OCI-LY1 (cell line): ENCODE measurements around the gene C1QTNF3.

ENCODE experiments used
- H2AFZ ChIP-seq: fragments of 200-600 bp; sonication (generic), shearing (Covaris generic); 2 replicates; pipeline ENCODE4 v1.6.0; 2014; ENCODE audit warnings: antibody characterized with exemption, mild to moderate bottlenecking, low read length
- H3F3A ChIP-seq: fragments of 200-600 bp; sonication (generic), shearing (Covaris generic); 2 replicates; pipeline ENCODE4 v1.6.0; 2014; ENCODE audit warnings: mild to moderate bottlenecking, antibody characterized with exemption, low read length, moderate library complexity; ENCODE audit not compliant: insufficient read depth
- H3K27ac ChIP-seq: fragments of 200-600 bp; sonication (generic); 2 replicates; pipeline ENCODE4 v1.5.1; 2014; ENCODE audit warnings: low read length, mixed run types, mild to moderate bottlenecking, low read depth; ENCODE audit not compliant: poor library complexity, severe bottlenecking
- H3K27me3 ChIP-seq: fragments of 200-600 bp; sonication (generic); 2 replicates; pipeline ENCODE4 v1.6.0; 2014; ENCODE audit warnings: antibody characterized with exemption, mild to moderate bottlenecking, low read length, moderate library complexity; ENCODE audit not compliant: insufficient read depth
- H3K36me3 ChIP-seq: fragments of 200-600 bp; sonication (generic); 2 replicates; pipeline ENCODE4 v1.6.1; 2014; ENCODE audit warnings: mild to moderate bottlenecking, antibody characterized with exemption, low read length, moderate library complexity, mixed read lengths; ENCODE audit not compliant: insufficient read depth
- H3K4me1 ChIP-seq: fragments of 200-600 bp; sonication (generic); 2 replicates; pipeline ENCODE4 v1.5.1; 2014; ENCODE audit warnings: mild to moderate bottlenecking, low read length, moderate library complexity; ENCODE audit not compliant: insufficient read depth, severe bottlenecking
- H3K4me2 ChIP-seq: fragments of 200-600 bp; sonication (generic), shearing (Covaris generic); 2 replicates; pipeline ENCODE4 v1.6.1; 2014; ENCODE audit warnings: low read length
- H3K4me3 ChIP-seq: fragments of 200-600 bp; sonication (generic); 2 replicates; pipeline ENCODE4 v1.5.1; 2014; ENCODE audit warnings: low read length, low read depth, mild to moderate bottlenecking, mixed read lengths; ENCODE audit not compliant: poor library complexity, severe bottlenecking
- H3K79me2 ChIP-seq: fragments of 200-600 bp; shearing (Covaris generic); 2 replicates; pipeline ENCODE4 v1.6.1; 2016; ENCODE audit warnings: mixed run types, low read length, mixed read lengths; ENCODE audit not compliant: insufficient read depth
- H3K9ac ChIP-seq: fragments of 200-600 bp; sonication (generic), shearing (Covaris generic); 2 replicates; pipeline ENCODE4 v1.6.1; 2014; ENCODE audit warnings: mild to moderate bottlenecking, low read length, mixed read lengths
- H3K9me2 ChIP-seq: fragments of 200-600 bp; sonication (generic), shearing (Covaris generic); 2 replicates; pipeline ENCODE4 v1.6.1; 2014; ENCODE audit warnings: low read depth, mild to moderate bottlenecking, low read length, mixed read lengths
- H3K9me3 ChIP-seq: fragments of 200-600 bp; shearing (Covaris generic); 2 replicates; pipeline ENCODE4 v1.6.1; 2014; ENCODE audit warnings: low read length, mixed read lengths
- H4K20me1 ChIP-seq: fragments of 200-600 bp; sonication (generic), shearing (Covaris generic); 2 replicates; pipeline ENCODE4 v1.6.0; 2016; ENCODE audit warnings: mild to moderate bottlenecking, low read length; ENCODE audit not compliant: insufficient read depth
- CTCF ChIP-seq: fragments of 200-600 bp; sonication (generic), shearing (Covaris generic); IDR thresholded peaks from 2 replicates; pipeline ENCODE4 v1.5.1; 2017; ENCODE audit warnings: mild to moderate bottlenecking, antibody characterized with exemption, low read length, moderate library complexity, mixed read lengths
- EZH2 ChIP-seq: fragments of 200-600 bp; sonication (generic), shearing (Covaris generic); IDR thresholded peaks from 2 replicates; pipeline ENCODE4 v1.8.0; 2017; ENCODE audit warnings: borderline replicate concordance, mixed run types, mild to moderate bottlenecking, antibody characterized with exemption, low read length, moderate library complexity, mixed read lengths

The C1QTNF3 gene

DNA sequence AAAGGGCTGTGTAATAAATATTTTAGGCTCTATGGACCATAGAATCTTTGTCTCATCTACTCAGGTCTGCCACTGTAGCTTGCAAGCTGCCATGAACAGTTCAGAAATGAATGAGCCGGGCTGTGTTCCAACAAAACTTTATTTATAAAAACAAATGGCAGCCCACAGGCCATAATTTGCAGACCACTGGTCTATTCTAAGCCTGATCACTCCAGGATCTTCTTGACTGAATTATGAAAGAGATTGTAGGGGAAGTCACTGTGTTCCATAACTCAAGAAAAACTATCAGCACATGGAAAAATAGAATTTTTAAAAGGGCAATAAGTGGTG is 11.4 kb upstream of the C1QTNF3 start:
- Histone ChIP-seq H3K4me2 (no peak overlapping the region), H3K9me3 (no peaks in the 10 kb centered on the region), H3K27me3 (no peaks in the 10 kb centered on the region), H4K20me1 (no peaks in the 10 kb centered on the region), H3K79me2 (no peaks in the 10 kb centered on the region), H3K27ac (no peak overlapping the region), H3K9me2 (no peaks in the 10 kb centered on the region), H3K4me1 (no peaks in the 10 kb centered on the region), H2AFZ (no peak overlapping the region), H3K36me3 (no peaks in the 10 kb centered on the region), H3K4me3 (no peak overlapping the region), H3K9ac (no peak overlapping the region), H3F3A (no peaks in the 10 kb centered on the region)
- no peak for TF ChIP-seq EZH2
- TF ChIP-seq CTCF: no peak

- H3K4me2 ChIP-seq: no peak overlapping the region
- no peak for TF ChIP-seq CTCF
- no peak for TF ChIP-seq EZH2
- H3K27ac ChIP-seq: no peak overlapping the region
- no peak overlapping the region for H3K4me3 ChIP-seq
- H4K20me1 ChIP-seq: no peaks in the 10 kb centered on the region
- H3K9me3 ChIP-seq: no peaks in the 10 kb centered on the region
- no peaks in the 10 kb centered on the region for H3K4me1 ChIP-seq
- no peaks in the 10 kb centered on the region for H3F3A ChIP-seq
- no peaks in the 10 kb centered on the region for H3K36me3 ChIP-seq
- H2AFZ ChIP-seq: no peak overlapping the region
- H3K27me3 ChIP-seq: no peaks in the 10 kb centered on the region
- no peak overlapping the region for H3K9ac ChIP-seq
- no peaks in the 10 kb centered on the region for H3K9me2 ChIP-seq
- no peaks in the 10 kb centered on the region for H3K79me2 ChIP-seq
Measured at GRCh38 chr5:34053571-34054399, 10.8 kb upstream of the C1QTNF3 start.

- H3K4me3 ChIP-seq: no peak overlapping the region
- no peaks in the 10 kb centered on the region for H3K27me3 ChIP-seq
- no peak overlapping the region for H3K9ac ChIP-seq
- H3K9me2 ChIP-seq: no peaks in the 10 kb centered on the region
- no peaks in the 10 kb centered on the region for H3F3A ChIP-seq
- no peaks in the 10 kb centered on the region for H3K4me1 ChIP-seq
- H3K36me3 ChIP-seq: no peaks in the 10 kb centered on the region
- no peak for TF ChIP-seq EZH2
- no peak for TF ChIP-seq CTCF
- H3K4me2 ChIP-seq: no peak overlapping the region
- no peak overlapping the region for H2AFZ ChIP-seq
- no peaks in the 10 kb centered on the region for H3K9me3 ChIP-seq
- no peak overlapping the region for H3K27ac ChIP-seq
- no peaks in the 10 kb centered on the region for H4K20me1 ChIP-seq
- no peaks in the 10 kb centered on the region for H3K79me2 ChIP-seq
Measured at GRCh38 chr5:34053133-34053532, 10.1 kb upstream of the C1QTNF3 start.
